Measurements from ENCODE around the gene F7.

Gene F7

DNA sequence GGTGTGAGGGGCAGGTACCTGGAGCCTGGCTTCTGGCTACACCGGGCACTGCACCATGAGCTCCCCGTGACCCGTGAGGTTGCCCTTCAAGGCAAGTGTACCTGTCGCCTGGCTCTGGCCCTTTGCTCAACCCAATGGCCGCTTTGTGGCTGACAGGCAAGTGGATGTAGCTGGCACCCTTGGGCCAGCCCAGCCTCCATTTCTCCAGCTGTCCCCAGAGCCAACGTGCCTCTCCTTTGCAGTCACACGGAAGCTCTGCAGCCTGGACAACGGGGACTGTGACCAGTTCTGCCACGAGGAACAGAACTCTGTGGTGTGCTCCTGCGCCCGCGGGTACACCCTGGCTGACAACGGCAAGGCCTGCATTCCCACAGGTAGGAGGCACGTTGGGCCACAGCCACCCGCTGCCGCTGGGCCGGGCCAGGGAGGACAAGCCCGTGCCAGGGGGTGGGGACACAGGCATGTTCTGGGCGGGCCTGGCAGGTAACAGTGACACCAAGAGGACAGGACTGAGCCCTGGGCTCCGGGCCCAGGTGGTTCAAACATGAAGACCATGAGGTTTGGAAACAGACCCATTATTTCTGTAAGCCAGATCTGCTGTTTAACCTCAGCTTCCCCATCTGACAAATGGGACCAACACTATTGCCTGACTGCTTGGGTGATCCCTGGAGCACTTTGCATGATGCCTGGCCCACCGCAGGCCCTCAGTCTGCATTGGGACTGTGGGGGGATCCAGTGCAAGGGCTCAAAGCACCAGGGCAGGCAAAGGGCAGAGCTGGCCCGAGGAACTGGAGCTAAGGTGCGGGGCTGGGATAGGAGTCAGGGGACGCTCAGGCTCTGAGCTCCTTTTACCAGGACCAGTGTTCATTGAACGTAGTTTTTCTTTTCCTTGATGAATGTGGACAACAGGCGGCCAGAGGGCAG, 35.3 kb downstream of the F7 start:
- DNase-seq = no peak

DNA sequence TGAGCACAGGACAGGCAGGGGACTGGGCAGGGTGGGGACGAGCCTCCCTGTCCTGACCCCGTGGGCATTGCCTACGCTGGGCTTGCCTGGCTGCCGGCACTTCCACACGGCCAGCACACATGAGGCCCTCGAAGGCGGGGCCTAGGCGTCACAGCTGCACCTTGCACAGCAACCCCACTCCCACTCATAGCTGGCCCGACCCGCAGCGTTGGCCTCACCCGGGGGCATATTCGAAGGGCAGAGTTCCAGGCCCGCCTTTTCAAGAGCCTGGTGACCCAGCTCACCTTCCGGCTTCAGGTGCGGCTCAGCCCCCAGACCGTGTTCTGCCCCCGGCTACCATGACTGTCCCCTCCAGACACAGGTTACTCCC, 36.0 kb downstream of the F7 start:
- DNase-seq = no peak

DNA sequence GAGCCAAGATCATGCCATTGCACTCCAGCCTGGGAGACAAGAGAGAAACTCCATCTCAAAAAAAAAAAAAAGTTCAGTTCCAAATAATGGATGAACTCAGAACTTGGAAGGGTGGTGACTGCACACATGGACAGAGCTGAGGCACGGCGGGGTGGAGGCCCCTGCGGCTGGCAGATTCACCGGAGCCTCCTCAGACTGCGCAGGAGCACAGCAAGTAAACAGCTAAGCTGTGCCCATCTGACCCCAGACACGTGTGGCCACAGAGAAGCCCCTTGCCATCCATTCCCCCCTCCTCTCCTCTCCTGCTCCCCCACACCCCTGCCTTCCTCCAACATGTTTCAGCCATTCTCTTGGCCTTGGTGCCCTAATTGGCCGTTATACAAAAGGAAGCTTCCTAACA, 37.3 kb downstream of the F7 start:
- DNase-seq = no peak

DNA sequence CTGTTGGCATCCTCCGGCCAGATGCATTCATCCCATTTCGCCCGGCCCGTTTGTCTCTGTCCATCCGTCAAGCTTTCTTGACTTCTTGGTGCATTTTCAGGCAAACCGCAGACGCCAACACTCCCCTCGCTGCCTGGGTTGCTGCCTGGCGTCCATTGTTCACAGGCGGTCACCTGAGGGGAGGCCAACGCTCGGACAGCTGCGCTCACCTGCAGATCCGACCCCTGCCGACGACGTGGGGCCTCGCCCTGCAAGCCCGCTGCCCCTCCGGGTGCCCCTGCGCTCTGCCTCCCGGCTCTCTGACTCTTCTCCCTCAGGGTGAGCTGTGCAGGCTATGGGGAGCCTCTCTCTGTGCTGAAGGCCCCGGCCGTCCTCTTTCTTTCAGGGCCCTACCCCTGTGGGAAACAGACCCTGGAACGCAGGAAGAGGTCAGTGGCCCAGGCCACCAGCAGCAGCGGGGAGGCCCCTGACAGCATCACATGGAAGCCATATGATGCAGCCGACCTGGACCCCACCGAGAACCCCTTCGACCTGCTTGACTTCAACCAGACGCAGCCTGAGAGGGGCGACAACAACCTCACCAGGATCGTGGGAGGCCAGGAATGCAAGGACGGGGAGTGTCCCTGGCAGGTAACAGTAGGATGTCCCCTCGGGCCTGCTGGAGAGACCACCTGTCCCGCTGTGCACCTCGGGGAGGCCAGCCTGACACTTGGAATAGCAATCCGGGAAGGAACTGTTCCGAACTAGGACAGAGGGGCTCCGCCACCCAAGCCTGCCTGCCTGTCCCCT, 38.1 kb downstream of the F7 start:
- DNase-seq = no peak

DNA sequence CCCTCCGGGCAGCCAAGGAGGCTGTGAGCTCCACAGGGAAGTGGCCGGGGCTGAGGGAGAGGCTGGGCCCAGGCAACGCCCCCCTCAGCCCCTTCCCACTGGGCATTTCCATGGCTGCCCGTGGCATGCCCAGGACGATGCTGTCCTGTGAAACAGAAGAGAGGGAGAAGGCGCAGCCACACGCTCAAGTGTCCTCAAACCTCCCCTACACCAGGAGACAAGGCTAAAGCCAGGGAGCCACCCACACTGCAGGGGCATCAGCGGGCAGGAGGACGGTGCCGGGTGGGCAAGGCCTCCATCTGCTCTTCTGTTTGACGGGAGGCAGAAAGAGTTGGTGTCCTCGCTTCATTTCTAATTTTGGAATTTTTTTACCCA, 38.7 kb downstream of the F7 start:
- no peak for DNase-seq

DNA sequence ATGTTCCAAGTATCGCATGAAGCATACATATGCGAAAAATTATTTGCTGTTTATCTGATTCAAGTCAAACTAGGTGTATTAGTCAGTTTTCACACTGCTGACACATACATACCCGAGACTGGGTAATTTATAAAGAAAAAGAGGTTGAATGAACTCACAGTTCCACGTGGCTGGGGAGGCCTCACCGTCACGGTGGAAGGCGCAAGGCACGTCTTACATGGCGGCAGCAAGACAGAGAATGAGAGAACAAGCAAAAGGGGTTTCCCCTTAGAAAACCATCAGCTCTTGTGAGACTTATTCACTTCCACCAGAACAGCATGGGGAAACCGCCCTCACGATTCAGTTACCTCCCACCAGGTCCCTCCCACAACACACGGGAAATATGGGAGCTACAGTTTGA, 39.9 kb downstream of the F7 start:
- DNase-seq = no peak

DNA sequence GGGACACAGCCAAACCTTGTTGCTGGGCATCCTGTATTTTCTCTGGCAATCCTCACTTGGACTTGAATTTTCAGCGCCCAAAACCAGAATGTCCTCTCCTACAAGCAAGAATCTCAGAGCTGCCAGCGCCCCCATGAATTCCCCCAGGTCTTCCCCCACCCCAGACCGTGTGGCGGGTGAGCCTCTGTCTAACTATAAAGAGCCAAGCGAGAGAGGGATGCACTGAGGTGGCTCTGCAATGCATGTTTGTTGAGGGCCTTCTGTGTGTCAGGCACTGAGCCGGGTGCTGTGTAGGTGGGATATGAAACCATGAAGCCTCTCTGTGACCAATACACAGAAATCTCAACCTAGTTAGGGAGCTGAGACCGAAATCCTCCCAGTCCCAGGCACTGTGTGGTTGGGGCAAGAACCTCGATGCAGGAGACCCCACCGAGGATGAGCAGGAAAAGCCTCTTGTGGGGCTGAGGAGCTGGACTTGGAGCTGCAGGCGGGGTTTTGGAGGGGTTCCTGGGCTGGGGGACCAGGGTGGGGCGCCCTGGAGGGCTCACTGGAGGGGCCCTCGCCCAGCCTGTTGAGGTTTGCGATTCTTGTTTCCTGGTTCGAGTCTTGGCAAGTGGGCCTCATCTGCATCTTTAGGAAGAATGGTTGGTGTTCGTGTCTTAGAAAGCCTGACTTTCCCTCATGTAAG, 40.5 kb downstream of the F7 start:
- no peak for DNase-seq

DNA sequence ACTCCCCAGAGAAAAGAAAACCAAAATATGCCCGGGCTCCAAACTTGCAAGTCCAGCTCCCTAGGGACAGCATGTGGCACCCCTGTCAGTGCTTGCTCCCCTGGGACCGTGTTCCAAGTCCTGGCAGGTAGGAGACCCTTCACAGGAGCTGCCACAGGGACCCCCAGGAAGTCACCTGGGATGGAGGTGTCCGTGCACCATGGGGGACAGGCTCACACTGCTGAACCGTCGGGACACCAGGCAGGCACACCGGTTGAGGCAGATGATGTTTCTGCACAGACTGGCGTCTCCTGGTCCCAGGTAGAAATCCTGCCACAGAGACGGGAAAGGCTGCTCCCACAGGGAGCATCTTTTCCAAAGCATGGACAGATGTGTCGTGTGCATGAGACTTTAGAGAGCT, 41.2 kb downstream of the F7 start:
- no peak for DNase-seq

DNA sequence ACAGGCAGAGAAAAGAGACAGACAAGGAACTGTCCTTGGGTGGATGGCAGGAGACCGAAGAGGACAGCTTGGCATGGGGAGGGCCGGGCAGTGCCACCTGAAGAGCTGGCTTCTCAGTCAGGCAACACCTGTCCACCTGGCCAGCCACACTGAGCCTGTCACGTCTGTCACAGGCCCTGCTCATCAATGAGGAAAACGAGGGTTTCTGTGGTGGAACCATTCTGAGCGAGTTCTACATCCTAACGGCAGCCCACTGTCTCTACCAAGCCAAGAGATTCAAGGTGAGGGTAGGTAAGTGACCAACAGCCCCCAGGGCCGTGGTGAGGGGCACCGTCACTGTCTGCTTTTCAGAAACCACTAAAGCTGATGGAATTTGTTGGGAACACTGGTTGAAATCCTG, 41.6 kb downstream of the F7 start:
- DNase-seq = no peak

DNA sequence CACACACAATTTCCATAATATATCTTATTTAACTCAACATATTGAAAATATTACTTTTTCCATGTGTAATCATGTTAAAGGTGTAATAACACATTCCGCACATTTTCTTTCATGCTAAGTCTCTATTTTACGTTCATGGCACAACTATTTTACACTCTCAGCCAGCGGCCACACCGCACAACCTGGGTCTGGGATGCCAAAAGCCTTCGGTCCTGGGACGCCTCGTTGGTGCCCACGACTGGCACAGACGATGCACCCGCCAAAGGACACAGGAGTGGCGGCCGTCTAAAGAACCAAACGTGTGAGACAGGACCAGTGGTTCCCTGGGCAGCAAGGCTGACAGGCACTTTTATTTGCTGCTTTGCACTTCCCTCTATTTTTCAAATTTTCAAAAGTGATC, 42.8 kb downstream of the F7 start:
- no peak for DNase-seq

DNA sequence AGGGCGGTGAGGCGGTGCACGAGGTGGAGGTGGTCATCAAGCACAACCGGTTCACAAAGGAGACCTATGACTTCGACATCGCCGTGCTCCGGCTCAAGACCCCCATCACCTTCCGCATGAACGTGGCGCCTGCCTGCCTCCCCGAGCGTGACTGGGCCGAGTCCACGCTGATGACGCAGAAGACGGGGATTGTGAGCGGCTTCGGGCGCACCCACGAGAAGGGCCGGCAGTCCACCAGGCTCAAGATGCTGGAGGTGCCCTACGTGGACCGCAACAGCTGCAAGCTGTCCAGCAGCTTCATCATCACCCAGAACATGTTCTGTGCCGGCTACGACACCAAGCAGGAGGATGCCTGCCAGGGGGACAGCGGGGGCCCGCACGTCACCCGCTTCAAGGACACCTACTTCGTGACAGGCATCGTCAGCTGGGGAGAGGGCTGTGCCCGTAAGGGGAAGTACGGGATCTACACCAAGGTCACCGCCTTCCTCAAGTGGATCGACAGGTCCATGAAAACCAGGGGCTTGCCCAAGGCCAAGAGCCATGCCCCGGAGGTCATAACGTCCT, 43.4 kb downstream of the F7 start:
- peak in 1 of 5 donors; percentile 6 for DNase-seq

DNA sequence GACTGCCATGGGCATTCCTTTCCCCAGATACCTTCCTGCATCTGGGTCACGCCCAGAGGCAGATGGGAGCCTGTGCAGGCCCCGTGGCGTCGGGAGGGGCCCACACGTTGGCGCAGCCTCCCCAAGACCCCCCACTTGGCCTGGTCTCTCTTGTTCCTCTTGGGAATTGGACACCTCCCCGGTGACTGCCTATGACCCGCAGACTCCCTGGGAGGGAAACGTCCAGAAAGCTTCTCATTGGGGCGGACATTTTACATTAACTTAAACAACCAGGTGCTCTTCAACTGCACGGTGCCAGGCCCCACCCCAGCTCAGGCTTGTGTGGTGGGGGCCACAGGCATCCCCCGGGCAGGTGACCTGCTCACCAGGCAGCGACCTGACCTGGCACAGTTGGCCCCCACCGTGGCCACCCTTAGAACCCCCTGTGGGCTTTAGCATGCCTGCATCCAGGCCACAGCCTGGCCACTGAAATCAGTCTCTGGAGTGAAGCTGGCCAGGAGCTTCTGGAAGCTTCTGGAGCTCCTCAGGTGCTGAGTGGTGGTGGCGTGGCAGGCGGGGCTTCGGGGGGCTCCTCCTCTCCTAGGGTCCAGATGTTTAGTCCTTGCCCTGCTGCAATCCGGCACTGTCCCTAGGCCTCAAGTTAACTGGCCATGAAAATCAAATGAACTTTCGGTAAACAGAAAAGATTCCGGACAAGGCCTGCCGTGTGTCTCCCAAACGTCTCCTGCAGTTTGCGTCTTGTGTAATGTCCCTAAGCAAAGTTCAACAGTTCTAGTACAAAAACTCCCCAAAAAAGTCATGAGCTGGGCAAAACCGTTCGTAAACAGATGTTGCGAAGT, 44.3 kb downstream of the F7 start:
- DNase-seq = peak in 1 of 5 donors; percentile 9

DNA sequence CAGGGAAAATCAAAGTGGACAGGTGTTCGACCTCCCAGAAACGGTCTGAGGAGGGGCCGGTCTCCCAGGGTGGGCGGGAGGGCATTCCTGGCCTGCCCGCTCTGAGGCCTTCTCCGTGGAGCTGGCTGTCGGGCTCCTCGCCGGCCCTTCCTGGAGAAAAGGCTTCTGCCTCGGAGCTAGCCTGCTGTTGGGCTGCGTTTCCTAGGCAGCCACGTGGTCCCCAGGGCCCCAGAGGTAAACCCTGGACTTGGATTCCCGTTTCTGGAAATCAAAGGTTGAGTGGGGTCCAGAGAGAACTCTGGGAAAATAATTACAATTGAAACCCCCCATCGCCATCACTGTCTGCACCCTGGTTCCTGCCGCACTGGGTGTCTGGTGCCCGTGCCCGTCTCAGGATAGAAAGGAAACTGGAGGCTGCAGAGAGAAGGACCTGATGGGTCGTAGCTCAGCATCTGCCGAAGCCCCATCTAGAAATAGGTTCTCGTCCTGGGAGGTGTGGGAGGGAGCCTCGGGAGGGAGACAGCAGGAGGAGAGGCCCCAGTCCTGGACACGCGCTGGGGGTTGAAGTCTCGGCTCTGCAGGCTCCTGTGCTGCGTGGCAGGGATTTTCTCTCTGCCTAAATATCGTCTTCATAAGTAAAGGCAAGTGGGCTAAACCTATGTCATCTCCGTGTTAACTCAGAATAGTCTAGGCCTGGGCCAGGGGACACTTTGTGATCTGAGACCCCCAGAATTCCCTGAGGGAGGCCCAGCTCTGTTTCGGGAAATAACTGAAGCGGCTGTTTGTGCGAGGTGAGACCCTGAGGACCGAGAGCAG, 45.2 kb downstream of the F7 start:
- peak in 1 of 5 donors; percentile 9 for DNase-seq

DNA sequence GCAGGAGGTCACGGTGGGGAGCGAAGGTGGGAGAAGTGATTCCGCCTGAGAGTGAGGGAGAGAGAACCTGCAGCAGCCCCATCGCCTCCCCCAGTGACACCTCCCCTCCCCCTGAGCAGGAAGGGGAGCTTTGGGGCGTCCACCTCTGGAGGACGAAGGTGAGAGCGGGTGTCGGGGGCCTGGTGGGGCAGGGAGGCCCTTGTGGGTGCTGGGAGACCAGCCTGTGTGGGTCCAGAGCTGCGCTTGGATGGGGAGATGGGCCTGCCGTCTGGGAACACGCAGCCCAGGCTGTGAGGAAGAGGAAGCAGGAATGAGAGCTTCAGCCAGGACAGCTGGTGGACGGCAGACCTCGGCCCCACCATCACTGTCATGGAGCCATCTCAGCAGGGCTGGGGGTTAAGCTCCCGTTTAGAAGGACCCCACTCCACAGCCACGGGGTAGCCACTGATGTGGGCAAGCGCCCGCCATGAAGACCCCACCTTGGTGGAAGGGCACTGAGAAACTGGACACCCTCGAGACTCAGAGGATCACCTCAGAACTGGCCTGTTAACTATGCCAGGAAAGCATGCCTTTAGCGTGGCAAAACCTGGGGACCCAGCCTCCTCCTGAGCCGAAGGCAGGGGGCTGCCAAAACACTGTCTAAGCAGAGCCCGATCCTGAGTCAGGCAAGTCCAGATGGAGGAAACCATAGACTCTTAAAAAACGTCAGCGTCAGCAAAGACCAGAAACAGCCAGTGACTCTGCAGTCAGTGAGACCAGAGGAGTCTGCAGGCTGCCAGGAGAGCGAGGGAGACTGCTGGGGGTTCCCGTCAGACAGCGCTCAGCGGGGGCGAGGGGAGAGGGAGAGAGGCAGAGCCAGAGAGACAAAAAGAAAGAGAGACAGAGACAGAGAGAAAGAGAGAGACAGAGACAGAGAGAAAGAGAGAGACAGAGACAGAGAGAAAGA, 46.4 kb downstream of the F7 start:
- no peak for DNase-seq

DNA sequence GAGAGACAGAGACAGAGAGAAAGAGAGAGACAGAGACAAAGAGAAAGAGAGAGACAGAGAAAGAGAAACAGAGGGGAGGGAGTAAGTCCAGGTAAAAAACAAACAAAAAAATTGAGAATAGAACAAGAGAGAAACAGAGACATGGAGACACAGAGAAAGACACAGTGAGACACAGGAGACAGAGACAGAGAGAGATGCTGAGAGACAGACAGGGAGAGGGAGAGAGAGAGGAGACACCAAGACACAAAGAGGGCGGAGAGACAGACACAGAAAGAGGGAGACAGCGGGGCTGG, 47.0 kb downstream of the F7 start:
- DNase-seq = no peak

DNA sequence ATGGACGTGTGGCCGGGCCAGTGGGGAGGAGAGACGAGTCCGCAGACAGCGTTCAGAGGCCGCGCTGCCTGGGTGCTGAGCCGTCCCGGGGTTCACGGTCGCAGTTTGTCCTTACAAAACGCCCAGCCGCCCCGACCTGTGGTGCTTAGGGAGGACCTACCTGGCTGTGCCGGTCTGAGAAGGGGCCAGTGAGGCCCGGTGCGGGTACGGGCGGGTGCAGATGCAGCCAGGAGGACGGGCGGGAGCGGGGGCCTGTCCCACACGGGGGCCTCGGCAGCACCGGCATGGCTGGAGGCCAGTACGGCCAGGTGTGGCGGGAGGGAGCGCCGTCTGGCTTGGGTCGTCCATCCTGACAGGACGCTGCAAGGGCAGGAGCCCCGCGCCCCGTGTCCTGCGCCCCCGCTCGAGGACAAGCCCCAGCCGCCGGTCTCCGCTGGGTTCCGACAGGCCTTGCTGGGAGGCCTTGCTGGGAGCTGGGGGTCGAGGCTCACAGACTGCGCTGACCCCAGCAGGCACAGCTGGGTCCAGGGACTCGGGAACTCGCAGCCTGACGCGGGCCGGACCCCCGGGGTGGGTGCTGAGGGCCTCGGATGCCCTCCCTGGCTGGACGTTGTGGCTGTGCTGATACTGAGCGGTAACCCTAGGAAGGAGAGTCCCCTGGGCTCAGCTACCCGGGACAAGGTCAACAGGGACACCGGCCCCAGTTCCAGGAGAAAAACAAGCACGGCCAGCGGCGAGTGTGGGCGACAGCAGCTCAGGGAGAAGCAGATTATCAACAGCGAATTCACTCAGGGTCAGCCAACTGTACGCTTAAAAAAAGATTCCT, 47.6 kb downstream of the F7 start:
- DNase-seq = peak in 1 of 5 donors; percentile 16

DNA sequence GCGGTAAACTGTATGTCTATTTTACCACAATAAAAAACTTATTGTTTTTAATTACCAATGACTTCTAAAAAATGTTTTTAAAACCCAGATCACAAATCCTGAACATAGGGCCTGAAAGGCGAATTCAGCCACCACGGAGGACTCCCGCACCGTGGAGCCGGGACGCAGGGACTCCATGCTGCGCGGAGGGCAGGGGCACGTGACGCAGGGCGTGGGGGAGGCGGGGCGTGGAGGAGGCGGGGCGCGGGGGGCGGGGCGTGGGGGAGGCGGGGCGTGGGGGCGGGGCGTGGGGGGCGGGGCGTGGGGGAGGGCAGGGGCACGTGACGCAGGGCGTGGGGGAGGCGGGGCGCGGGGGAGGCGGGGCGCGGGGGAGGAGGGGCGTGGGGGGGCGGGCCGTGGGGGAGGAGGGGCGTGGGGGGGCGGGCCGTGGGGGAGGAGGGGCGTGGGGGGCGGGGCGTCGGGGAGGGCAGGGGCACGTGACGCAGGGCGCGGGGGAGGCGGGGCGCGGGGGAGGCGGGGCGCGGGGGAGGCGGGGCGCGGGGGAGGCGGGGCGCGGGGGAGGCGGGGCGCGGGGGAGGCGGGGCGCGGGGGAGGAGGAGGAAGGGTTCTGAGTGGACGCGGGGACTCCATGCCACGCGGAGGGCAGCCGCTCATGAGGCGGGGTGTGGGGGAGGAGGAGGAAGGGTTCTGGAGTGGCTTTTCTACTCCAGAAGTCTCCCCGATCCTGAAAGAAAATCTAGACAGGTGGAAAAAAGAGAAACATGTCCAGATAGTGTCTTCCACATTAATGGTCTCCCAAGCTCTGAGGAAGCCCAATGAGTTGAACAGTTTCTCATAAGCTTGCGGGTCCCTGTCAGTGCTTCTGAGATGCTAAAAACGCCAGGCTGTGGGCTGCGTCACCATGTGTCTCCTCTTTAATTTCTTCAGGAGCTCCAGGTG, 48.5 kb downstream of the F7 start:
- DNase-seq = peak; percentile 51 to 79 (median 65)

DNA sequence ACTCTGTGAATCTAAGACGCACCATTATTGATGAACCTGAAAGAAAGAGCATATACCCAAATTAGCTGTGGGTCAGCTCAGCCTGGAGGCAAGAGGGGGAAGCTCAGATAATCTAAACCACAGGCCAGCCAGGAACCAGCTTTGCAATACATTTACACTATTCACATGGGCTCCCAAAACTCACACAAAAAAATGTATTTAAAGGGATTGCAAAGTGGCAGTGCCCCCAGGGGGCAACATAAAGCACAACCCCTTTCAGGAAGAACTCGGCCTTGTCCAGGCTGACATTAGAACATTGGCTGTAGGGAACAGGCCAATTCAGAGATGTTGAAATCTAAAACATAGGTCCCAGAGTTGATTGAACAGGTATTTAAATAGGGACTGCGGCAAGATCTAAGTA, 49.6 kb downstream of the F7 start:
- no peak for DNase-seq

Data from T-helper 1 cell (primary cell).